Measurements from ENCODE around the gene ELL2. TPM values are rescaled to one million over a fixed set of nuclear protein-coding genes. Genes with fewer than 3 reads are reported as not detected.
A peak's percentile ranks its signal among the peaks of the same experiment; 100 is the strongest.

ELL2 gene
- total and polyA plus RNA-seq, 9 of the 15 experiments (the other 6 are each of a cell fraction or from before 2014, with no cell fraction given): 4.3 to 18.3 (median 14.5) TPM

DNA sequence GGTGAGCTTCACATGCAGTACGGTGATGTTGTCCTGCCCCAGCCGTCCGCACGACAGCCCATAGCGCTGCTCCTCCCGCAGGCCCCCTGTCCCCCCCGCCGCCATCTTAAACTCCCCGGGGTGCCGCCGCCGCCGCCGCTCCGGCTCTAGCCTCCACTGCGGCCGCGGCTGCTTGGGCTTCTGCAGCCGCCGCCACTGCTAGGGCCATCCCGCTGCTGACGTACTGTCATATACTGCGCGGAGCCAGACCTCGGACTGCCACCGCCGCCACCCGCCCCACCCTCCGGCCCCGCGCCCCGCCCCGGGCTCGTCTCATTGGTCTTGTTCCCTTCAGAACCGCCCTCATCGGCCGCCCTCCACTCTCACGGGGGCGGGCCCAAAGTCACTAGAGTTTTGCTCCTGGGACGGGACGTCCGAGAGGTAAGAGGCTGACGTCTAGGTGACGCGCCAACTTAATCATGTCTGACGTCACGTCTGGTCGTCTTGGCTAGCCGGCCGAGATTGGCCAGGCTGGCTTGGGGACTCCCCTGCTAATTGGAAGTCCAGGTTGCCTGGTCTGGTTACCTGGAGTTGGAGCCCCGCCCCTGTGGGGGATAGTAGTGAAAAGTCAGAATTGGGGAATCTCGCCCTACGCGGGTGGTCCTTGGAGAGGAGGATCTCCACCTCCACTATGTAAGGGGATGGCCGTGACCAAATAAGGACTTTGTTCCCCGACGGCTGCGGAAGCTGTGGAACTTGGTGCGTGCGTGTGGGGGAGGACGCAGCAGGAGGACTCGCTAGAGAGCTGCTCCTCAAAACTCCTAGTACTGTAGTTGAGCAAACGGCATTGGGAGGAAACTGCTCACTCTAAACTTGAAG, at the start of gene ELL2 (continued):
- TF ChIP-seq, protein P1, sequence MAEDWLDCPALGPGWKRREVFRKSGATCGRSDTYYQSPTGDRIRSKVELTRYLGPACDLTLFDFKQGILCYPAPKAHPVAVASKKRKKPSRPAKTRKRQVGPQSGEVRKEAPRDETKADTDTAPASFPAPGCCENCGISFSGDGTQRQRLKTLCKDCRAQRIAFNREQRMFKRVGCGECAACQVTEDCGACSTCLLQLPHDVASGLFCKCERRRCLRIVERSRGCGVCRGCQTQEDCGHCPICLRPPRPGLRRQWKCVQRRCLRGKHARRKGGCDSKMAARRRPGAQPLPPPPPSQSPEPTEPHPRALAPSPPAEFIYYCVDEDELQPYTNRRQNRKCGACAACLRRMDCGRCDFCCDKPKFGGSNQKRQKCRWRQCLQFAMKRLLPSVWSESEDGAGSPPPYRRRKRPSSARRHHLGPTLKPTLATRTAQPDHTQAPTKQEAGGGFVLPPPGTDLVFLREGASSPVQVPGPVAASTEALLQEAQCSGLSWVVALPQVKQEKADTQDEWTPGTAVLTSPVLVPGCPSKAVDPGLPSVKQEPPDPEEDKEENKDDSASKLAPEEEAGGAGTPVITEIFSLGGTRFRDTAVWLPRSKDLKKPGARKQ (CRISPR knock-in tag; IDR thresholded peaks at IDR 0.05): no peak
- TF ChIP-seq L3MBTL2 (IDR thresholded peaks at IDR 0.05) (peak; percentile 59), SMARCA5 (IDR thresholded peaks at IDR 0.05) (no peak), IRF2 (CRISPR knock-in tag; IDR thresholded peaks at IDR 0.05) (no peak), HNRNPL (IDR thresholded peaks at IDR 0.05; ENCODE audit: low read depth, low read length) (no peak), KLF13 (tag; IDR thresholded peaks at IDR 0.05; ENCODE audit: borderline replicate concordance, low read depth) (no peak), SREBF1 (IDR thresholded peaks at IDR 0.05; ENCODE audit: borderline replicate concordance, low read depth, low read length) (no peak), ETS2 (tag; IDR thresholded peaks at IDR 0.05; ENCODE audit: borderline replicate concordance, poor library complexity, severe bottlenecking) (no peak), TEAD4 (IDR thresholded peaks at IDR 0.05; ENCODE audit: low read length) (no peak), TEAD4 (CRISPR knock-in tag; IDR thresholded peaks at IDR 0.05; ENCODE audit: borderline replicate concordance) (no peak), ELF4 (CRISPR knock-in tag; IDR thresholded peaks at IDR 0.05) (no peak), TARDBP (IDR thresholded peaks at IDR 0.05) (peak; percentile 99), MCM2 (IDR thresholded peaks at IDR 0.05; ENCODE audit: low read depth) (no peak), BRCA1 (IDR thresholded peaks at IDR 0.05) (no peak), BRCA1 (CRISPR knock-in tag; IDR thresholded peaks at IDR 0.05) (no peak), PHF21A (IDR thresholded peaks at IDR 0.05; ENCODE audit: borderline replicate concordance, low read depth) (peak; percentile 83; the same call in 1 of the 2 replicates)
- TF ChIP-seq, protein P2, sequence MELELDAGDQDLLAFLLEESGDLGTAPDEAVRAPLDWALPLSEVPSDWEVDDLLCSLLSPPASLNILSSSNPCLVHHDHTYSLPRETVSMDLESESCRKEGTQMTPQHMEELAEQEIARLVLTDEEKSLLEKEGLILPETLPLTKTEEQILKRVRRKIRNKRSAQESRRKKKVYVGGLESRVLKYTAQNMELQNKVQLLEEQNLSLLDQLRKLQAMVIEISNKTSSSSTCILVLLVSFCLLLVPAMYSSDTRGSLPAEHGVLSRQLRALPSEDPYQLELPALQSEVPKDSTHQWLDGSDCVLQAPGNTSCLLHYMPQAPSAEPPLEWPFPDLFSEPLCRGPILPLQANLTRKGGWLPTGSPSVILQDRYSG (tag; conservative IDR thresholded peaks at IDR 0.05; ENCODE audit: low read depth): no peak
- TF ChIP-seq, protein P3, sequence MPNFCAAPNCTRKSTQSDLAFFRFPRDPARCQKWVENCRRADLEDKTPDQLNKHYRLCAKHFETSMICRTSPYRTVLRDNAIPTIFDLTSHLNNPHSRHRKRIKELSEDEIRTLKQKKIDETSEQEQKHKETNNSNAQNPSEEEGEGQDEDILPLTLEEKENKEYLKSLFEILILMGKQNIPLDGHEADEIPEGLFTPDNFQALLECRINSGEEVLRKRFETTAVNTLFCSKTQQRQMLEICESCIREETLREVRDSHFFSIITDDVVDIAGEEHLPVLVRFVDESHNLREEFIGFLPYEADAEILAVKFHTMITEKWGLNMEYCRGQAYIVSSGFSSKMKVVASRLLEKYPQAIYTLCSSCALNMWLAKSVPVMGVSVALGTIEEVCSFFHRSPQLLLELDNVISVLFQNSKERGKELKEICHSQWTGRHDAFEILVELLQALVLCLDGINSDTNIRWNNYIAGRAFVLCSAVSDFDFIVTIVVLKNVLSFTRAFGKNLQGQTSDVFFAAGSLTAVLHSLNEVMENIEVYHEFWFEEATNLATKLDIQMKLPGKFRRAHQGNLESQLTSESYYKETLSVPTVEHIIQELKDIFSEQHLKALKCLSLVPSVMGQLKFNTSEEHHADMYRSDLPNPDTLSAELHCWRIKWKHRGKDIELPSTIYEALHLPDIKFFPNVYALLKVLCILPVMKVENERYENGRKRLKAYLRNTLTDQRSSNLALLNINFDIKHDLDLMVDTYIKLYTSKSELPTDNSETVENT (CRISPR knock-in tag; IDR thresholded peaks at IDR 0.05): no peak
- TF ChIP-seq, protein P4, sequence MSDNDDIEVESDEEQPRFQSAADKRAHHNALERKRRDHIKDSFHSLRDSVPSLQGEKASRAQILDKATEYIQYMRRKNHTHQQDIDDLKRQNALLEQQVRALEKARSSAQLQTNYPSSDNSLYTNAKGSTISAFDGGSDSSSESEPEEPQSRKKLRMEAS (CRISPR knock-in tag; IDR thresholded peaks at IDR 0.05): peak; percentile 44; the same call in 1 of the 2 replicates
- TF ChIP-seq, protein P5, sequence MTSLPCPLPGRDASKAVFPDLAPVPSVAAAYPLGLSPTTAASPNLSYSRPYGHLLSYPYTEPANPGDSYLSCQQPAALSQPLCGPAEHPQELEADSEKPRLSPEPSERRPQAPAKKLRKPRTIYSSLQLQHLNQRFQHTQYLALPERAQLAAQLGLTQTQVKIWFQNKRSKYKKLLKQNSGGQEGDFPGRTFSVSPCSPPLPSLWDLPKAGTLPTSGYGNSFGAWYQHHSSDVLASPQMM (CRISPR knock-in tag; IDR thresholded peaks at IDR 0.05): no peak
- TF ChIP-seq, protein P6, sequence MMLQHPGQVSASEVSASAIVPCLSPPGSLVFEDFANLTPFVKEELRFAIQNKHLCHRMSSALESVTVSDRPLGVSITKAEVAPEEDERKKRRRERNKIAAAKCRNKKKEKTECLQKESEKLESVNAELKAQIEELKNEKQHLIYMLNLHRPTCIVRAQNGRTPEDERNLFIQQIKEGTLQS (IDR thresholded peaks at IDR 0.05): peak; percentile 95
- TF ChIP-seq, protein P6 (CRISPR knock-in tag; conservative IDR thresholded peaks at IDR 0.05): peak; percentile 70

All from K562 (cell line).